SK-N-SH treated with all-trans-retinoic acid at 6 μM for 48 hours (cell line): ENCODE measurements around the gene ACO1.

Experiments
- ATAC-seq: fragments of 200-7000 bp; cut with Tn5 transposase; 3 replicates; pipeline ENCODE4 v1.9.1; 2020; ENCODE audit warnings: mild to moderate bottlenecking, moderate library complexity
- BACH2 ChIP-seq: fragments of 250-450 bp; sonication (Bioruptor Pico); IDR thresholded peaks from 2 replicates; pipeline ENCODE4 v1.9.0; 2021; ENCODE audit warnings: mild to moderate bottlenecking, borderline replicate concordance
- CSDC2 ChIP-seq: fragments of 250-450 bp; sonication (Bioruptor Pico); IDR thresholded peaks from 2 replicates; pipeline ENCODE4 v1.5.0; 2020; ENCODE audit warnings: mild to moderate bottlenecking, moderate library complexity
- CSRNP3 ChIP-seq: fragments of 250-450 bp; sonication (Bioruptor Pico); IDR thresholded peaks from 2 replicates; pipeline ENCODE4 v1.5.1; 2021; ENCODE audit warnings: mild to moderate bottlenecking, moderate library complexity
- ESRRG ChIP-seq: fragments of 250-450 bp; sonication (Bioruptor Pico); IDR thresholded peaks from 2 replicates; pipeline ENCODE4 v1.6.1; 2021; ENCODE audit warnings: mild to moderate bottlenecking
- OSR1 ChIP-seq: fragments of 250-450 bp; sonication (Bioruptor Pico); IDR thresholded peaks from 2 replicates; pipeline ENCODE4 v1.8.0; 2022; ENCODE audit warnings: moderate library complexity, mild to moderate bottlenecking, inconsistent platforms
- PPARA ChIP-seq: fragments of 250-450 bp; sonication (Bioruptor Pico); IDR thresholded peaks from 2 replicates; pipeline ENCODE4 v1.5.0; 2020; ENCODE audit warnings: mild to moderate bottlenecking, borderline replicate concordance
- RARB ChIP-seq: fragments of 250-450 bp; sonication (Bioruptor Pico); IDR thresholded peaks from 2 replicates; pipeline ENCODE4 v1.8.0; 2021; ENCODE audit warnings: mild to moderate bottlenecking, moderate library complexity
- SNAI2 ChIP-seq: fragments of 250-450 bp; sonication (Bioruptor Pico); IDR thresholded peaks from 2 replicates; pipeline ENCODE4 v1.5.0; 2020; ENCODE audit warnings: mild to moderate bottlenecking, moderate library complexity
- TCF4 ChIP-seq: fragments of 250-450 bp; sonication (Bioruptor Pico); IDR thresholded peaks from 2 replicates; pipeline ENCODE4 v1.8.0; 2021; ENCODE audit warnings: mild to moderate bottlenecking, moderate library complexity, borderline replicate concordance
- TOX ChIP-seq: fragments of 250-450 bp; sonication (Bioruptor Pico); IDR thresholded peaks from 2 replicates; pipeline ENCODE4 v1.8.0; 2021; ENCODE audit warnings: mild to moderate bottlenecking, moderate library complexity, borderline replicate concordance
- TSHZ2 ChIP-seq: fragments of 250-450 bp; sonication (Bioruptor Pico); IDR thresholded peaks from 2 replicates; pipeline ENCODE4 v1.5.0; 2020; ENCODE audit warnings: mild to moderate bottlenecking, moderate library complexity
- ZC3H10 ChIP-seq: fragments of 250-450 bp; sonication (Bioruptor Pico); IDR thresholded peaks from 2 replicates; pipeline ENCODE4 v1.5.1; 2021; ENCODE audit warnings: mild to moderate bottlenecking, moderate library complexity
- ZFP30 ChIP-seq: fragments of 450-650 bp; formaldehyde crosslinking; IDR thresholded peaks from 2 replicates; pipeline ENCODE4 v1.5.0; 2022; ENCODE audit warnings: mild to moderate bottlenecking, moderate library complexity
- ZNF565 ChIP-seq: fragments of 450-650 bp; formaldehyde crosslinking; conservative IDR thresholded peaks from 2 replicates; pipeline ENCODE4 v1.5.0; 2020; ENCODE audit warnings: low read depth, mild to moderate bottlenecking, moderate library complexity
- ZNF70 ChIP-seq: fragments of 450-650 bp; formaldehyde crosslinking; IDR thresholded peaks from 2 replicates; pipeline ENCODE4 v1.5.0; 2020; ENCODE audit warnings: mild to moderate bottlenecking, moderate library complexity
- ZNF8 ChIP-seq: fragments of 450-650 bp; formaldehyde crosslinking; IDR thresholded peaks from 2 replicates; pipeline ENCODE4 v1.5.0; 2020; ENCODE audit warnings: mild to moderate bottlenecking, moderate library complexity
- TF ChIP-seq, protein P1 (sequence below): fragments of 250-450 bp; sonication (Bioruptor Pico); IDR thresholded peaks from 2 replicates; pipeline ENCODE4 v1.8.0; 2021; ENCODE audit warnings: low read depth, mild to moderate bottlenecking, moderate library complexity, borderline replicate concordance

The ACO1 gene

GRCh38 chr9:32472344-32472743 lies 87.9 kb downstream of the ACO1 start:
- no peak for ATAC-seq
- TF ChIP-seq ESRRG (CRISPR knock-in tag) (no peak), ZC3H10 (CRISPR knock-in tag) (no peak), PPARA (CRISPR knock-in tag) (no peak), OSR1 (no peak), TCF4 (CRISPR knock-in tag) (no peak), ZNF70 (CRISPR knock-in tag) (no peak), TOX (CRISPR knock-in tag) (no peak), ZNF565 (CRISPR knock-in tag) (no peak), TSHZ2 (CRISPR knock-in tag) (no peak), ZNF8 (CRISPR knock-in tag) (no peak), BACH2 (CRISPR knock-in tag) (no peak)

DNA sequence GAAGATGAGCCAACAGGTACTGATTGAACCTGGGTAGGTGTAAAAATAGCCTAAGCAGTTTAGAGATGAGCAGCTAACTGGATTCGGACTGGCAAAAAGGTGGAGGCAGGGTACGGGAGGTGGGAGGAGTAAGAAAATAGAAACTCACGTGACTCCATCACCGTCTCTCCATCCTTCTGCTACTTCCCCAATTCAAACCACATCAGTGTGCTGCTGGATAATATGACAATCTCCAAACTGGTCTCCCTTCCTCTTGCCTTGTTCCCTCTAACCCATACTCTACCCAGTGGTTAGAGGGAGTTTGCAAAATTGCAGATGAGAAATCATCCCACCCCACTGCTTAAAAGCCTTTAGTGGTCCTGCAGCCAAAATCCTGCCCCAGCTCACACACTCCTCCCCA lies 98.9 kb downstream of the ACO1 start:
- TF ChIP-seq TCF4 (CRISPR knock-in tag) = no peak
- no peak for TF ChIP-seq CSDC2 (CRISPR knock-in tag)
- TF ChIP-seq, protein P1, sequence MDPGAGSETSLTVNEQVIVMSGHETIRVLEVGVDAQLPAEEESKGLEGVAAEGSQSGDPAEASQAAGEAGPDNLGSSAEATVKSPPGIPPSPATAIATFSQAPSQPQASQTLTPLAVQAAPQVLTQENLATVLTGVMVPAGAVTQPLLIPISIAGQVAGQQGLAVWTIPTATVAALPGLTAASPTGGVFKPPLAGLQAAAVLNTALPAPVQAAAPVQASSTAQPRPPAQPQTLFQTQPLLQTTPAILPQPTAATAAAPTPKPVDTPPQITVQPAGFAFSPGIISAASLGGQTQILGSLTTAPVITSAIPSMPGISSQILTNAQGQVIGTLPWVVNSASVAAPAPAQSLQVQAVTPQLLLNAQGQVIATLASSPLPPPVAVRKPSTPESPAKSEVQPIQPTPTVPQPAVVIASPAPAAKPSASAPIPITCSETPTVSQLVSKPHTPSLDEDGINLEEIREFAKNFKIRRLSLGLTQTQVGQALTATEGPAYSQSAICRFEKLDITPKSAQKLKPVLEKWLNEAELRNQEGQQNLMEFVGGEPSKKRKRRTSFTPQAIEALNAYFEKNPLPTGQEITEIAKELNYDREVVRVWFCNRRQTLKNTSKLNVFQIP = no peak
- TF ChIP-seq, all 23 proteins: peak for 0
- ATAC-seq = no peak

GRCh38 chr9:32486839-32487562 lies 102.6 kb downstream of the ACO1 start:
- TF ChIP-seq RARB (CRISPR knock-in tag) = no peak
- ATAC-seq = no peak

- TF ChIP-seq ZNF8 (CRISPR knock-in tag) (no peak), ZFP30 (CRISPR knock-in tag) (no peak), TSHZ2 (CRISPR knock-in tag) (no peak), TOX (CRISPR knock-in tag) (no peak), SNAI2 (CRISPR knock-in tag) (no peak)
- ATAC-seq = no peak
Measured at GRCh38 chr9:32487981-32488380, 103.5 kb downstream of the ACO1 start.

DNA sequence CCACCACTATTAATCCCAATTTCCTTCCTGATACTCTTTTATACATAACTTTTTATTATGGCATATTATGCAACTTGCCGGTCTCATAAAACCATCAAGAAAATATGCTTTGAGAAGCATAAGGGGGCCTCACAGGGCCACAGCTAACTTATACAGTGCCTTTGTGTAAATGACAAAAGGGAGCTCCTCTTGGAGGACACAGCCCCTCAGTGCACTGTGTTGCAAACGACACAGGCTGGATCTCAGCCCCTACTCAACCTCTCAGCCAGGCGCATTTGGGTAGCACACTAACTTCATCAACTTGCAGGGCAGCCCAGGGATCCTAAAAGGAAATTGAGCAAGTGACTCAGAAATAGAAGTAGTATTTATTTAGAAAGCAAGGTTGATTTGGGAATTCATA lies 106.2 kb downstream of the ACO1 start:
- no peak for ATAC-seq
- no peak for TF ChIP-seq ZNF8 (CRISPR knock-in tag)
- TF ChIP-seq PPARA (CRISPR knock-in tag) = no peak
- no peak for TF ChIP-seq CSRNP3 (CRISPR knock-in tag)
